ENCODE data around the gene TRAPPC11. TPM values are rescaled to one million over a fixed set of nuclear protein-coding genes. Genes with fewer than 3 reads are reported as not detected.
A peak's percentile ranks its signal among the peaks of the same experiment; 100 is the strongest.

Gene TRAPPC11
- total and polyA plus RNA-seq, 2 of the 13 experiments (the other 11 are each of a cell fraction or from before 2014, with no cell fraction given): 18.0 to 23.2 TPM

GRCh38 chr4:183721207-183722081, 62.4 kb downstream of the TRAPPC11 start (continued):
- TF ChIP-seq TIGD3 (CRISPR knock-in tag; IDR thresholded peaks at IDR 0.05; ENCODE audit: borderline replicate concordance) (no peak), HCFC1 (IDR thresholded peaks at IDR 0.05; ENCODE audit: low read depth, low read length) (no peak), GATAD1 (CRISPR knock-in tag; IDR thresholded peaks at IDR 0.05) (peak; percentile 33; the same call in 1 of the 2 replicates), ZNF274 (CRISPR knock-in tag; IDR thresholded peaks at IDR 0.05) (no peak), ZNF709 (CRISPR knock-in tag; IDR thresholded peaks at IDR 0.05) (0 out of 2 replicates have a peak, but pooled peaks have one; percentile 61), TBX3 (IDR thresholded peaks at IDR 0.05; ENCODE audit: borderline replicate concordance) (no peak), ZKSCAN1 (IDR thresholded peaks at IDR 0.05; ENCODE audit: low read length) (no peak), SRSF4 (IDR thresholded peaks at IDR 0.05; ENCODE audit: low read depth, low read length, poor library complexity, severe bottlenecking) (no peak), PRDM10 (CRISPR knock-in tag; IDR thresholded peaks at IDR 0.05; ENCODE audit: low read depth) (no peak), ARNT2 (CRISPR knock-in tag; IDR thresholded peaks at IDR 0.05; ENCODE audit: low read depth) (no peak), MAFF (IDR thresholded peaks at IDR 0.05; ENCODE audit: low read depth, low read length) (no peak), ZNF263 (CRISPR knock-in tag; IDR thresholded peaks at IDR 0.05) (no peak; the same call in 1 of the 2 replicates), E2F1 (CRISPR knock-in tag; IDR thresholded peaks at IDR 0.05) (0 out of 2 replicates have a peak, but pooled peaks have one; percentile 44), SRY (CRISPR knock-in tag; IDR thresholded peaks at IDR 0.05) (no peak), MZF1 (CRISPR knock-in tag; IDR thresholded peaks at IDR 0.05; ENCODE audit: borderline replicate concordance) (no peak), BRD4 (CRISPR knock-in tag; IDR thresholded peaks at IDR 0.05) (no peak), ZNF10 (CRISPR knock-in tag; IDR thresholded peaks at IDR 0.05; ENCODE audit: borderline replicate concordance, low read depth) (no peak), ZBTB43 (CRISPR knock-in tag; conservative IDR thresholded peaks at IDR 0.05) (peak; percentile 57; the same call in 1 of the 2 replicates), ZKSCAN8 (CRISPR knock-in tag; IDR thresholded peaks at IDR 0.05; ENCODE audit: borderline replicate concordance) (no peak; the same call in 1 of the 2 replicates), MAZ (IDR thresholded peaks at IDR 0.05; ENCODE audit: borderline replicate concordance, low read depth, low read length) (no peak), MAZ (CRISPR knock-in tag; IDR thresholded peaks at IDR 0.05; ENCODE audit: low read depth) (no peak; the same call in 1 of the 2 replicates), ZNF788 (CRISPR knock-in tag; IDR thresholded peaks at IDR 0.05; ENCODE audit: borderline replicate concordance) (peak; percentile 75; the same call in 1 of the 2 replicates)
